ENCODE measurements around the gene GGCX. TPM values are rescaled to one million over a fixed set of nuclear protein-coding genes. Genes with fewer than 3 reads are reported as not detected.
A peak's percentile ranks its signal among the peaks of the same experiment; 100 is the strongest.
"Not testable (repeated sequence)": the region's sequence is repeated elsewhere in the genome, so short reads cannot be mapped to it uniquely, and the experiment has no call there.

GGCX gene
- total RNA-seq, 2 experiments from 2014 or later, result 26.0 to 26.7 TPM

DNA sequence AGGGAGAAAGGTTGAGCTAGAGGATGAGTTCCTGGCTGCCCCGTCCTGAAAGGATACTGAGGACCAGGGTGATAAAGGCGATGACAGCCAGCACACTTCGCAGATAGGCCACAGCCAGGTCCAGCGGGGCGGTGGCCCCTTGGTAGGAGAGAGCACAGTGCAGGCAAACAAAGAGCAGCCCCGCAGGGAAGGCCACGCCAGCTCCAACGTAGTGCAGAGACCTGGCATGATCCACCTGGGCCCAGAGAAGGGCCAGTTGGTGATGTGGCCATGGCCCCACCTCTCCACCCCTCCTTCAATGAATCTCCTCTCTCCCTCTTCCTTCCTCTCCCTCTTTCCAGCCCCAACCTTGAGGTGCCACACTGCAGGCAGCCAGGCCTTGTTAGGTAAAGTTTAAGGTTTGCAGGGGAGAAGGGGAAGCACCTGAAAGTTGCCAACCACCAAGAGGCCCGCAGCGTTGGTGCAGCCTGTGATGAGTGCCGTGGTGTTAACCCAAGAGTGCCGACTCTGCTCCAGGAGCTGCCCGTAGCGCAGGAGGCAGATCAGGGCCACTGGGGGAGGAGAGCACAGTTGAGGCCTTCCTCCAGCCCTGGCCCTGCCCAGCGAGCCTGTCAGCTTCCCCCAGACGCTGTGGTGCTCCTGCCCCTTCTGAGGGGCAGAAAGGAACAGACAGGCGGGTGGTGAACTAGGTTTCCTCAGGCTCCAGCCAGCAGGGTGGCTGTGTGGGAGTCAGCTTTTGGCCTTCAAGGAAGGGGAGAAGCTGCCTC lies 38.4 kb upstream of the GGCX start:
- CTCF ChIA-PET, result interaction anchor here (1.0 to 1.3 kb wide), 2 partner anchors 23 to 39 kb away, joined by 3 to 4 read pairs; partner anchors contain the start of gene GGCX
- DNase-seq, result no peak
- Mint-ChIP-seq H3K4me3 (no peak overlapping the region), H3K27me3 (peaks cover 2% of the 10 kb centered on the region), H3K27ac (no peak overlapping the region), H3K4me1 (peaks cover 37% of the 10 kb centered on the region), H3K9me3 (ENCODE audit: low read depth) (no peaks in the 10 kb centered on the region), H3K36me3 (peaks cover 8% of the 10 kb centered on the region)
- ATAC-seq, result no peak

DNA sequence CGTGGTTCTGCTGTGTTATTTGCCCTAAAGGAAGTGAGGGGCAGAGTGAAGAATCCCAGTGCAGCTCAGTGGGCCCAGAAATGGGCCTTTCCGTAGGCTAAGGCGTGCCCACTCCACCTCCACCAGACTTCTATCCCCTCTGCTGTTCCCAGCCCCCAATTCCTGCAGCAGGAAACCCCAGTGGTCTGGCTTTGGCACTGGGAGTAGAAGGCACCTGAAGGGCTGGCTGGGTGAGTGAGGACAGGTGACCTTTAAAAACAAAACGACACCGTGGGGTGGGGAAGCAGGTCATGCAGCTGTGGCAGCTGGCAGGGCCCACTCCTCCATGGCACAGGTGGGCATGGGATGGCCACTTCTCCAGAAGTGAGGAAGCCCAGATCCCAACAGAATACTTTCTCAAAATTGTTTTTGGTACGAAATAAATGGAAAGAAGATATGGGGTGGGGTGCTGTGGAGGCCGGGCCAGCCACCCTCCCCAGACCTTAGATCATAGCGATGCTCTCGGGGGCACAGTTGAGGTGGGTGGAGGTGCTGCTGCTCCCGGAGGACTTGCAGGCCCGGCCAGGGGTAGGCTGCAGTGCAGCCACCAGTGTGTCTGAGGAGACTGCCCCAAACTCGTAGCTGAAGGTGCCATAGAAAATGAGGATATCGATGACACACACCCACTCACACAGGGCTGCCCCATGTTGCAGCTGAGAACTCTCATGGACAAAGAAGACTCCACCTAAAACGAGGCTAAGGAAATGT lies 37.5 kb upstream of the GGCX start:
- DNase-seq (no peak), ATAC-seq (no peak)
- Mint-ChIP-seq H3K4me1 (peaks cover 43% of the 10 kb centered on the region), H3K27ac (no peak overlapping the region), H3K36me3 (peaks cover 8% of the 10 kb centered on the region), H3K27me3 (peaks cover 2% of the 10 kb centered on the region), H3K4me3 (no peak overlapping the region), H3K9me3 (ENCODE audit: low read depth) (no peaks in the 10 kb centered on the region)
- CTCF ChIA-PET, result interaction anchor here (1.3 kb wide), 1 partner anchor 38 kb away, joined by 4 read pairs; the partner anchor contains the start of gene GGCX

DNA sequence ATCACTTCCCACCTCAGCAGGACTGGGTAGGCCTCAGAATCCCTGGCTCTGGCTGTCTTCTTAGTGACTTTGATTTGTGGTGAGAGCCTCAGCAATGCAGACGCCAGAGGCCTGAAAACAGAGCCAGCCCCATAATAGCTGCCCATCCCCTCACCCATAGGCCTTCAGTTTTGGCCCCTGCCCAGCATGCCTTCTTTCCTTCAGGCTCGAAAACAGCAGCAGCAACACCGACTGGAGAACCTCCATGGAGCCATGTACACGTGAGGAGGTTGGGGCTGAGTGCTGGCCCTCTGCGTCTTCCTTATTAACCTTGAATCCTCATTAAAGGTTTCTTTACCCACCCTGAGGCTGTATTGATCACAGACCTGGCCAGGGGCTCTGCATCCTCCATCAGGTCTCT lies 35.9 kb upstream of the GGCX start:
- H3K9me3 Mint-ChIP-seq (ENCODE audit: low read depth), result no peaks in the 10 kb centered on the region
- H3K4me1 Mint-ChIP-seq, result peaks cover 35% of the 10 kb centered on the region
- peak overlapping the region; percentile 91 for H3K27ac Mint-ChIP-seq

DNA sequence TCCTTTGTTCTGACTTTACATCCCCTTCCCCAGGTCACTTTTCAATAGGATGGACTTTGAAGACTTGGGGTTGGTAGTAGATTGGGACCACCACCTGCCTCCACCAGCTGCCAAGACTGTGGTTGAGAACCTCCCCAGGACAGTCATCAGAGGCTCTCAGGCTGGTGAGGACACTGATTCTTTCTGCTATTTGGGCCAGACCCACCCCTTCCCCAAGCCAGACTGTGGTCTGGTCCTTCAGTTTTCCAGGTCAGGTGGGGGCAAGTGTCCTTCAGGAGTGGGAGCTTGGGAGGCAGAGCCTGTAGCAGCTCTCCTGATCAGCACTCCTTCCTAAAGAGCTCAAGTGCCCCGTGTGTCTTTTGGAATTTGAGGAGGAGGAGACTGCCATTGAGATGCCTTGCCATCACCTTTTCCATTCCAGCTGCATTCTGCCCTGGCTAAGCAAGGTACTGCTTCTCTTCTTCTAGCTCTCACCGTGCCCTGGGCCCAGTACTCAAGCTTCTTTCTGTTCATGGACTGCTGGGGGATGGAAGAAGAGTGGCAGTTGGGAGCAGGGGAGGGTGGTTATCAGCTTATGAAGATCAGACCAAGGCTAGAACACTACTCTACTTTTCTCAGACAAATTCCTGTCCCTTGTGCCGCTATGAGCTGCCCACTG lies 35.3 kb upstream of the GGCX start:
- Mint-ChIP-seq H3K4me3 (peak overlapping the region; percentile 97), H3K27ac (peak overlapping the region; percentile 91), H3K4me1 (peaks cover 31% of the 10 kb centered on the region), H3K36me3 (peaks cover 9% of the 10 kb centered on the region), H3K9me3 (ENCODE audit: low read depth) (no peaks in the 10 kb centered on the region), H3K27me3 (no peaks in the 10 kb centered on the region)
- ATAC-seq, result no peak
- no peak for DNase-seq
- CTCF ChIA-PET, result interaction anchor here (0.9 to 2.7 kb wide), 8 partner anchors 9 to 177 kb away, joined by 3 to 15 read pairs (median 4); partner anchors contain the start of genes C2orf68 and USP39

More for the DNA sequence above, 35.9 kb upstream of the GGCX start:
- peaks cover 9% of the 10 kb centered on the region for H3K36me3 Mint-ChIP-seq
- DNase-seq (no peak), ATAC-seq (no peak)
- H3K27me3 Mint-ChIP-seq, result no peaks in the 10 kb centered on the region
- H3K4me3 Mint-ChIP-seq, result peak overlapping the region; percentile 97
- CTCF ChIA-PET, result interaction anchor here (1.1 to 2.7 kb wide), 4 partner anchors 8 to 40 kb away, joined by 3 to 15 read pairs (median 8); partner anchors contain the start of gene USP39

DNA sequence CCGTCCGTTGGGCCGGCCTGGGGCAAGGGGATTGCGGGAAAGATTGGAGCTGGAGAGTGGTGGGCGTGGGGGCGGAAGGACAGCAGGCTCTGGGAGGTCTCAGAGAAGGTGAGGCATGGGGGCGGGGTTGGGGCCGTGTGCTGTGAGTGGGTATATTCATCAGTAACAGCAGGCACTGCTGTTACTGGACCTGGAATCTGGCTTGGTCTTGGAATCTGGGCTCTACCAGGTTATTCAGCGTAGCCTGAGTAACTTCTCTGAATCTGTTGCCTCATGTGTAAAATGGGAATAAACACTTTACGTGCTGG lies 34.7 kb upstream of the GGCX start:
- Mint-ChIP-seq H3K36me3 (peaks cover 9% of the 10 kb centered on the region), H3K27me3 (no peaks in the 10 kb centered on the region), H3K27ac (peak overlapping the region; percentile 91), H3K4me3 (peak overlapping the region; percentile 97), H3K4me1 (peaks cover 31% of the 10 kb centered on the region), H3K9me3 (ENCODE audit: low read depth) (no peaks in the 10 kb centered on the region)
- CTCF ChIA-PET, result interaction anchor here (0.9 to 2.7 kb wide), 12 partner anchors 9 to 176 kb away, joined by 3 to 15 read pairs (median 4); partner anchors contain the start of genes C2orf68 and USP39
- ATAC-seq (peak; percentile 6), DNase-seq (no peak)

DNA sequence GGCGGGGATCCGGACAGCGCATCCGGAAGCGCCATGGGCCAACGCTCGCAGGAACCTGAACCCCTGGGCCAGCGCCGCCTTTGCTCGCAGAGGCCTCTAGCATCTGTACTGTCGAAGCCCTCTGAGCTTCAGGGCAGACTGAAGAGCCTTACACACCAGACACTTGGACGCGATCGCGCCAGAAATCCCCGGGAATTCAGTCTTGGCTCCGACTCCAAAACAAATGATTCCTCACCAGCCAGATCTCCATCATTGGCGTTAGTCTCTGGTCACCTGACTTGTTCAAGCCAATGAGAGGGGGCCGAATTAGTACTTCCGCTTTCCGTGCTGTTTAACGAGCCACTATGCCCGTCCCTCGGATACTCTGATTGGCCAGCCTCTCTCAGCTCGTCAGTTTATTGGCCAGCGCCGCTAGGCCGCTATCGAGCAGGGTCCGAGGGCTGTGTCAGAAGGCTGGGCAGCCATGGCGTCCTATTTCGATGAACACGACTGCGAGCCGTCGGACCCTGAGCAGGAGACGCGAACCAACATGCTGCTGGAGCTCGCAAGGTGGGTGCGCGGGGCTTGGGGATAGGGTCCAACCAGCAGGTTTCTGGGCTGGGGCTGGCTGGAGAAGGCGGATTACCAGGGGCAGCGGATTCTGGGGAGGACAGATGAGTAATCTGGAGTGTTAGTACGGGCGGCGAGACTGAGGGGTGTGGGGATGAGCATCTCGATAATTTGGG lies 34.2 kb upstream of the GGCX start, which contains the start of gene RNF181:
TSS of gene RNF181 (plus strand) at position 445 of the 725 bp plus-strand sequence. CDS start at position 464, 19 bp downstream.
- H3K36me3 Mint-ChIP-seq, result peaks cover 9% of the 10 kb centered on the region
- peak within 1 kb of the TSS; percentile 97 for H3K4me3 Mint-ChIP-seq
- H3K27me3 Mint-ChIP-seq, result no peaks in the 10 kb centered on the region
- H3K9me3 Mint-ChIP-seq (ENCODE audit: low read depth), result no peaks in the 10 kb centered on the region
- peak; percentile 99 for ATAC-seq
- CTCF ChIA-PET, result interaction anchor here (0.9 to 2.7 kb wide), 10 partner anchors 10 to 176 kb away, joined by 3 to 15 read pairs (median 4); partner anchors contain the start of gene C2orf68
- peak; percentile 97 for DNase-seq
- H3K27ac Mint-ChIP-seq, result peak within 1 kb of the TSS; percentile 91
- H3K4me1 Mint-ChIP-seq, result peaks cover 31% of the 10 kb centered on the region

DNA sequence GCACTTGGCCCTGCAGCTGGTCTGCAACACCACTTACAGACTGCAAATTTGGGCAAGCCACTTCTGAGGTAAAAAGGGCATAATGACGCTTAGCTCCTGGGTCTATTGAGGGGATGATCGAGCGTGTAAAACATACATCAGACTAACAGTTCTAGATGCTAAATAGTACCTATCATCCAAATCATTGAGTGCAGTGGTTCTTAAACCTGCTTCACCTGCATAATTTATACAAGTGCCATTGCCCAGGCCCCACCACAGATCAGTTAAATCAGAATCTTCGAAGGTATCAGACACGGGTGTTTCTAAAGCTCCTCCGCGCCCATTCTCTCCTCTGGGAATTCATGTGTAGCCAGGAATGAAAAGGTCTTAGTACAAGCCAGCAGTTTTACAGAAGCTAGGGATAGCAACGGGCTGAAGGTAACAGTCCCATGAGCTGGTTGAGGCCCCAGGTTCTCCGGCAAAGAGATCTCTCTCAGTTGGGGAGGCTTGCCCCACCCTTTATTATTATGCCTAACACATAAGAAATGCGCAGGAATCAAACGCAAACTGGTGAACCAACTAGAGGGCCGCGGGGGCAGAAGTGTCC lies 33.5 kb upstream of the GGCX start:
- no peaks in the 10 kb centered on the region for H3K9me3 Mint-ChIP-seq (ENCODE audit: low read depth)
- peak overlapping the region; percentile 97 for H3K4me3 Mint-ChIP-seq
- DNase-seq (no peak), ATAC-seq (no peak)
- CTCF ChIA-PET, result interaction anchor here (0.8 to 2.7 kb wide), 9 partner anchors 9 to 175 kb away, joined by 3 to 15 read pairs (median 4); partner anchors contain the start of gene USP39
- H3K4me1 Mint-ChIP-seq, result peaks cover 35% of the 10 kb centered on the region
- H3K36me3 Mint-ChIP-seq, result peaks cover 9% of the 10 kb centered on the region
- H3K27ac Mint-ChIP-seq, result peak overlapping the region; percentile 91
- no peaks in the 10 kb centered on the region for H3K27me3 Mint-ChIP-seq

DNA sequence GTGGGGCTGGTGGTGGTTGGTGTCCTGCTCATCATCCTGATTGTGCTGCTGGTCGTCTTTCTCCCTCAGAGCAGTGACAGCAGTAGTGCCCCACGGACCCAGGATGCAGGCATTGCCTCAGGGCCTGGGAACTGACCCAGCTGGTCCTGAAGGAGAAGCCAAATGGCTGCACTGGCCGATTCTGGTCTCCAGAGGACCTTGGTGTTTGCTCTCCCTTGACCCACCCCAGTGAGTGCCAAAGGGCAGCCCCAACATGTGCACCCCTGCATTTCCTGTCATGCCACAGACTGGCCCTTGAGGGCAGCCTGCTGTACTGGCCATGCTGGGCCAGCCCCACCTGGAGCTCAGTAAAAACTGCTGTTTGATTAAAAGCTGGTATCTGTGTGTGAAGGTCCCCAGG lies 31.7 kb upstream of the GGCX start:
- DNase-seq (no peak), ATAC-seq (no peak)
- Mint-ChIP-seq H3K36me3 (peaks cover 8% of the 10 kb centered on the region), H3K27ac (no peak overlapping the region), H3K4me1 (peaks cover 37% of the 10 kb centered on the region), H3K27me3 (no peaks in the 10 kb centered on the region), H3K9me3 (ENCODE audit: low read depth) (no peaks in the 10 kb centered on the region), H3K4me3 (no peak overlapping the region)
- CTCF ChIA-PET, result no interaction called here

DNA sequence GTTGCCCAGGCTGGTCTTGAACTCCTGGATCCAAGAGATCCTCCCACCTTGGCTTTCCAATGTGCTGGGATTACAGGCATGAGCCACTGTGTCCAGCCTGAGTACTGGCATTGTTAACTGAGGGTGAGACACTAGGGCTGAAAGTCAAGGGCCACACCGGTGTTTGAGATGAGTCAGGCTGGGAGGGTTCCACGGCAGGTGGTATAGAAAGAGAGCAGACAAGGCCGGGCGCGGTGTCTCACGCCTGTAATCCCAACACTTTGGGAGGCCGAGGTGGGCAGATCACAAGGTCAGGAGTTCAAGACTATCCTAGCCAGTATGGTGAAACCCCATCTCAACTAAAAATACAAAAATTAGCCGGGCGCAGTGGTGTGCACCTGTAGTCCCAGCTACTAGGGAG lies 31.0 kb upstream of the GGCX start:
- H3K27me3 Mint-ChIP-seq; H3K9me3 Mint-ChIP-seq (ENCODE audit: low read depth); CTCF ChIA-PET; H3K27ac Mint-ChIP-seq; H3K4me3 Mint-ChIP-seq; ATAC-seq; DNase-seq; H3K36me3 Mint-ChIP-seq: not testable (repeated sequence)
- H3K4me1 Mint-ChIP-seq, result peaks cover 41% of the 10 kb centered on the region

DNA sequence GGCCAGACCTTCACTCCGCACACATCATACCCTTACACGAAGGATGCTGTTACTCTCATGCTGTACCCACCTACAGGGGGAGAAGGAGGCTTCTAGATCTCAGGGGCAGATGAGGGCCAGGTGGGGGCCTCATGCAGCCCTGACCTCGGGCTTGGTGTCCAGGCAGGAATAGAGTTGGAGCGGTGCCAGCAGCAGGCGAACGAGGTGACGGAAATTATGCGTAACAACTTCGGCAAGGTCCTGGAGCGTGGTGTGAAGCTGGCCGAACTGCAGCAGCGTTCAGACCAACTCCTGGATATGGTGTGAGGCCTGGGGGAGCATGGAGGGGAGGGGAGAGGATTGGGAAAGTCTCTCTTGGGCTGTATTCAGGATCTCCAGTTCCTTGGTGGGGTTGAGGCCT lies 30.3 kb upstream of the GGCX start:
- CTCF ChIA-PET, result no interaction called here

DNA sequence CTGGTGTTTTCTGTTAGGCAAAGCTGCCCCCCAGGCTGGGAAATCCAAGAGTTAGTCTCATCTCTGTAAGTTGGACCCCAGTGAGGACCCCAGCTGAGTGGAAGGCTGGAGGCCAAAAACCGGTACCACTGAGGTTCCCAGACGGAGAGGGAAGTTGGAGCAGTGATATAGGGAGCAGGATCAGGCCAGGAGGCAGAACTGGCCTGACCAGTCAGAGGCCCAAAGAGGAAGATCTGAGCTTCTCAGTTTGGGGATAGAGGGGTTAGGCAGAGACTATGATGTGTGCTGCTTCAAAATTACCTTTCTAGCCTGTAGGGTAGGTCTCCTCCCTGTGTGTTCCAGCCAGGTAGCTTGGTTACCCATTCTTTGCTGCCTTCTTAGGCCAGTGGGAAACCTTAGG lies 29.7 kb upstream of the GGCX start:
- DNase-seq, result no peak
- H3K27me3 Mint-ChIP-seq, result no peaks in the 10 kb centered on the region
- no peak for ATAC-seq
- no peak overlapping the region for H3K27ac Mint-ChIP-seq
- no peaks in the 10 kb centered on the region for H3K9me3 Mint-ChIP-seq (ENCODE audit: low read depth)
- peaks cover 33% of the 10 kb centered on the region for H3K4me1 Mint-ChIP-seq
- H3K4me3 Mint-ChIP-seq, result no peak overlapping the region
- peaks cover 1% of the 10 kb centered on the region for H3K36me3 Mint-ChIP-seq
- CTCF ChIA-PET, result no interaction called here

More for the DNA sequence above, 30.3 kb upstream of the GGCX start:
- no peaks in the 10 kb centered on the region for H3K27me3 Mint-ChIP-seq
- H3K36me3 Mint-ChIP-seq, result peaks cover 1% of the 10 kb centered on the region
- H3K4me1 Mint-ChIP-seq, result peaks cover 34% of the 10 kb centered on the region
- no peaks in the 10 kb centered on the region for H3K9me3 Mint-ChIP-seq (ENCODE audit: low read depth)
- DNase-seq, result no peak
- ATAC-seq, result no peak
- no peak overlapping the region for H3K27ac Mint-ChIP-seq
- H3K4me3 Mint-ChIP-seq, result no peak overlapping the region

DNA sequence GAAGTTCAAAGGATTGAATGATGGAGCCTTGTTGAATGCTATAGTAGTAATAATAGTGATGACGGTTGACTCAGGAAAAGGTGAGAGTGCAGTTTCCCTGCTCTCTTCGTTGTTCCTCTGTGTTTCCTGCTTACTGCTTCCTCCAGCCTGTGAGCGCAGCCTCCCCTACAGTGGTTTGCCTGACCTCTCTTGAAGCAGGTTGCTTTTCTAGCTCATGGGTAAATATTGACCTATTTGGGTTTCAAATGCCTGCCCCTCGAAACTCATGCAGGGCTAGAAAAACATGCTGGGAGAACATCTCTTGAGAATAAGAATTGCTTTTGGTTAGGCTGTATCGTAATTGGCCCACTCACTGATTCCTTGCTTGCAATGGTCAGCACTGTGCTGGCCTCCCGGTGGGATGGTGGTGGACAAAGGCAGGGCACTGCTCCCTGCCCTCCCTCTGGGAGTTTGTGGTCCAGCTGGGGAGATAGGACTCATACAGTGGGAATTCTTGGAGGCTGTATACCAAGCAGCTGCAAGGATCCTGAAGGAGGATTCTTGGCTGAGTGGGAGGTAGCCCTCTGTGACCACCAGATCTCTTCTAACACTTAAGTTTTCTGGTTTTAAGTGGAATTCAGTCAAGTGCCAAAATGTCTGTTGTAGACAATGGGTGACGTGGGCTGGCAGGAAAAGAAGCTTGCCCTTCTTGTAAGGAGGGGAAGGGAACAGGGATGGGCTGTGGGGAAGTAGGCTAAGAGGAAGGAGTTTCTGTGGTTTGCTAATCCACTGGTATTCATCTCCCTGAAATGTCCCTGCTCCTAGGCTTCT lies 28.9 kb upstream of the GGCX start:
- H3K27ac Mint-ChIP-seq, result no peak overlapping the region
- peaks cover 40% of the 10 kb centered on the region for H3K4me1 Mint-ChIP-seq
- H3K36me3 Mint-ChIP-seq, result peaks cover 1% of the 10 kb centered on the region
- no peak overlapping the region for H3K4me3 Mint-ChIP-seq
- no peaks in the 10 kb centered on the region for H3K9me3 Mint-ChIP-seq (ENCODE audit: low read depth)
- no peak for ATAC-seq
- CTCF ChIA-PET, result no interaction called here
- no peak for DNase-seq
- no peaks in the 10 kb centered on the region for H3K27me3 Mint-ChIP-seq
